IPS DF 6.9 (cell line): ENCODE data around the gene RAMP2.
"Not testable (repeated sequence)": the region's sequence is repeated elsewhere in the genome, so short reads cannot be mapped to it uniquely, and the experiment has no call there.

Experiments used
- DNase-seq: peaks from one replicate; pipeline ENCODE4 v3.0.0-alpha.2; 2013; ENCODE audit warnings: low read depth, low spot score
- H3K27ac ChIP-seq: one replicate; pipeline ENCODE4 v1.5.1; 2013; ENCODE audit warnings: low read length, control low read depth
- H3K27me3 ChIP-seq: 2 replicates; pipeline ENCODE4 v1.6.1; 2013; ENCODE audit warnings: mild to moderate bottlenecking, low read length; ENCODE audit not compliant: control insufficient read depth, insufficient read depth
- H3K36me3 ChIP-seq: 2 replicates; pipeline ENCODE4 v1.6.1; 2013; ENCODE audit warnings: low read length; ENCODE audit not compliant: control insufficient read depth, insufficient read depth
- H3K4me1 ChIP-seq: 2 replicates; pipeline ENCODE4 v1.6.1; 2013; ENCODE audit warnings: low read length; ENCODE audit not compliant: control insufficient read depth, insufficient read depth
- H3K4me3 ChIP-seq: 2 replicates; pipeline ENCODE4 v1.5.1; 2013; ENCODE audit warnings: mild to moderate bottlenecking, low read length
- H3K9me3 ChIP-seq: 2 replicates; pipeline ENCODE4 v1.6.1; 2013; ENCODE audit warnings: low read length, inconsistent platforms; ENCODE audit not compliant: control insufficient read depth, insufficient read depth
- WGBS: extraction: QIAGEN DNeasy Blood & Tissue Kit; methylation state at CpG from one replicate; pipeline ENCODE4 v1.1.7; 2013; ENCODE audit warnings: mixed read lengths, missing lambda C conversion rate; ENCODE audit not compliant: insufficient read length, insufficient coverage; 5-methylcytosine and 5-hydroxymethylcytosine counted together

Gene RAMP2

GRCh38 chr17:42748202-42748907, 12.7 kb upstream of the RAMP2 start:
- Histone ChIP-seq H3K27ac (no peak overlapping the region), H3K4me1 (peaks cover 2% of the 10 kb centered on the region; the same call in 1 of the 2 replicates), H3K36me3 (no peaks in the 10 kb centered on the region), H3K9me3 (no peaks in the 10 kb centered on the region), H3K27me3 (peaks cover 8% of the 10 kb centered on the region; the same call in 1 of the 2 replicates), H3K4me3 (no peak overlapping the region)
- DNase-seq: no peak
- WGBS: no CpG with 5 or more reads among the region's 7 CpGs

GRCh38 chr17:42748908-42749798, 11.9 kb upstream of the RAMP2 start:
- H3K36me3 ChIP-seq: no peaks in the 10 kb centered on the region
- H3K27me3 ChIP-seq: peaks cover 8% of the 10 kb centered on the region; the same call in 1 of the 2 replicates
- no peaks in the 10 kb centered on the region for H3K4me1 ChIP-seq
- H3K9me3 ChIP-seq: no peaks in the 10 kb centered on the region
- DNase-seq: no peak
- no peak overlapping the region for H3K4me3 ChIP-seq
- no peak overlapping the region for H3K27ac ChIP-seq
- WGBS: no CpG with 5 or more reads among the region's 11 CpGs

GRCh38 chr17:42750739-42751344, 10.2 kb upstream of the RAMP2 start:
- no peaks in the 10 kb centered on the region for H3K9me3 ChIP-seq
- no peaks in the 10 kb centered on the region for H3K36me3 ChIP-seq
- H3K27ac ChIP-seq: no peak overlapping the region
- H3K27me3 ChIP-seq: peaks cover 2% of the 10 kb centered on the region; the same call in 1 of the 2 replicates
- no peak overlapping the region for H3K4me3 ChIP-seq
- WGBS: no CpG with 5 or more reads among the region's 3 CpGs
- H3K4me1 ChIP-seq: no peaks in the 10 kb centered on the region
- DNase-seq: no peak

GRCh38 chr17:42751628-42752027, 9.4 kb upstream of the RAMP2 start:
- no CpG with 5 or more reads among the region's 7 CpGs for WGBS
- Histone ChIP-seq H3K4me3 (no peak overlapping the region), H3K9me3 (no peaks in the 10 kb centered on the region), H3K4me1 (no peaks in the 10 kb centered on the region), H3K27ac (no peak overlapping the region), H3K27me3 (no peaks in the 10 kb centered on the region), H3K36me3 (no peaks in the 10 kb centered on the region)
- DNase-seq: no peak

- Histone ChIP-seq H3K4me3 (no peak overlapping the region), H3K27ac (no peak overlapping the region), H3K36me3 (no peaks in the 10 kb centered on the region), H3K4me1 (no peaks in the 10 kb centered on the region), H3K27me3 (peaks cover 2% of the 10 kb centered on the region; the same call in 1 of the 2 replicates), H3K9me3 (no peaks in the 10 kb centered on the region)
- WGBS: no CpG with 5 or more reads among the region's 3 CpGs
- DNase-seq: no peak
Measured at GRCh38 chr17:42754782-42755181, 6.2 kb upstream of the RAMP2 start.

GRCh38 chr17:42759982-42760651, 910 bp upstream of the RAMP2 start:
- Histone ChIP-seq H3K27ac (no peak overlapping the region), H3K4me3 (peak overlapping the region; percentile 41; the same call in 1 of the 2 replicates), H3K36me3 (no peaks in the 10 kb centered on the region), H3K27me3 (peaks cover 8% of the 10 kb centered on the region; the same call in 1 of the 2 replicates), H3K9me3 (no peaks in the 10 kb centered on the region), H3K4me1 (peaks cover 3% of the 10 kb centered on the region; the same call in 1 of the 2 replicates)
- no CpG with 5 or more reads among the region's 11 CpGs for WGBS
- no peak for DNase-seq

DNA sequence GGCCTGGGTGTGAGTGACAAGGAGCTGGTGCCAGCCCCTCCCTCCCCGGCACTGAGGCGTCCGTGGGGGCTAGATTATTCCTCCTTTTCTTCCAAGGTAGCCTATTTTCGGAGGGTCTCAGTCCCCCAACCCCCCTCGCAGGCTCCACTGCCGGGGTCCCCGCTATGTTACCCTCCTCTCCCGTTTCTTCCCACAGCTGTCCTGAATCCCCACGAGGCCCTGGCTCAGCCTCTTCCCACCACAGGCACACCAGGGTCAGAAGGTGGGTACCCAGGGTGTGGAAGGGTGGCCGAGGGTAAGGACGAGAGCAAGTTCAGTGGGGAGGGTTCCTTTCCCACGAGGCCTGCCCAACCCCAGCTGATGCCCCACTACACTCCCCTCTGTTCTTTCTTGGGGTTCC, 611 bp downstream of the RAMP2 start:
- Histone ChIP-seq H3K9me3 (no peaks in the 10 kb centered on the region), H3K4me1 (peaks cover 3% of the 10 kb centered on the region; the same call in 1 of the 2 replicates), H3K27ac (no peak overlapping the region), H3K4me3 (no peak overlapping the region), H3K27me3 (peaks cover 8% of the 10 kb centered on the region; the same call in 1 of the 2 replicates), H3K36me3 (no peaks in the 10 kb centered on the region)
- no peak for DNase-seq
- no CpG with 5 or more reads among the region's 12 CpGs for WGBS

DNA sequence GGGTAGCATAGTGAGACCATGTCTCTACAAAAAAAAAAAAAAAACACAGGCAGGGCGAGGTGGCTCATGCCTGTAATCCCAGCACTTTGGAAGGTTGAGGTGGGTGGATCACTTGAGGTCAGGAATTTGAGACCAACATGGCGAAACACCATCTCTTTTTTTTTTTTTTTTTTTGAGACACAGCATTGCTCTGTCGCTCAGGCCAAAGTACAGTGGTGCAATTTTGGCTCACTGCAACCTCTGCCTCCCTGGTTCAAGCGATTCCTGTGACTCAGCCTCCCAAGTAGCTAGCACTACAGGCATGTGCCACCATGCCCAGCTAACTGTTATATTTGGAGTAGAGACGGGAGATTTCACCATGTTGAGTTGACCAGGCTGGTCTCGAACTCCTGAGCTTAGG, 5.1 kb downstream of the RAMP2 start:
- H3K36me3 ChIP-seq: no peaks in the 10 kb centered on the region
- 0 out of 2 replicates have a peak, but pooled peaks cover 2% of the 10 kb centered on the region for H3K4me1 ChIP-seq
- no peak for DNase-seq
- no peak overlapping the region for H3K27ac ChIP-seq
- no CpG with 5 or more reads among the region's 6 CpGs for WGBS
- H3K27me3 ChIP-seq: no peaks in the 10 kb centered on the region; the same call in 1 of the 2 replicates
- H3K9me3 ChIP-seq: no peaks in the 10 kb centered on the region
- H3K4me3 ChIP-seq: no peak overlapping the region

- 0 out of 2 replicates have a peak, but pooled peaks cover 2% of the 10 kb centered on the region for H3K4me1 ChIP-seq
- no peak overlapping the region for H3K27ac ChIP-seq
- no peaks in the 10 kb centered on the region for H3K27me3 ChIP-seq
- no peaks in the 10 kb centered on the region for H3K9me3 ChIP-seq
- DNase-seq: no peak
- no peaks in the 10 kb centered on the region for H3K36me3 ChIP-seq
- no peak overlapping the region for H3K4me3 ChIP-seq
Measured at GRCh38 chr17:42767512-42767911, 6.5 kb downstream of the RAMP2 start.

- H3K4me1 ChIP-seq, H3K27ac ChIP-seq, H3K9me3 ChIP-seq, DNase-seq, H3K4me3 ChIP-seq, H3K36me3 ChIP-seq, H3K27me3 ChIP-seq: not testable (repeated sequence)
- WGBS: no CpG with 5 or more reads among the region's 9 CpGs
Measured at GRCh38 chr17:42768006-42768405, 7.0 kb downstream of the RAMP2 start.
